ENCODE results near the gene MEF2C.
A peak's percentile ranks its signal among the peaks of the same experiment; 100 is the strongest.

MEF2C gene

GRCh38 chr5:88708682-88709398, 174.1 kb downstream of the MEF2C start:
- DNase-seq, result no peak

- DNase-seq, result no peak
Observed at GRCh38 chr5:88708021-88708420, 175.0 kb downstream of the MEF2C start.

DNA sequence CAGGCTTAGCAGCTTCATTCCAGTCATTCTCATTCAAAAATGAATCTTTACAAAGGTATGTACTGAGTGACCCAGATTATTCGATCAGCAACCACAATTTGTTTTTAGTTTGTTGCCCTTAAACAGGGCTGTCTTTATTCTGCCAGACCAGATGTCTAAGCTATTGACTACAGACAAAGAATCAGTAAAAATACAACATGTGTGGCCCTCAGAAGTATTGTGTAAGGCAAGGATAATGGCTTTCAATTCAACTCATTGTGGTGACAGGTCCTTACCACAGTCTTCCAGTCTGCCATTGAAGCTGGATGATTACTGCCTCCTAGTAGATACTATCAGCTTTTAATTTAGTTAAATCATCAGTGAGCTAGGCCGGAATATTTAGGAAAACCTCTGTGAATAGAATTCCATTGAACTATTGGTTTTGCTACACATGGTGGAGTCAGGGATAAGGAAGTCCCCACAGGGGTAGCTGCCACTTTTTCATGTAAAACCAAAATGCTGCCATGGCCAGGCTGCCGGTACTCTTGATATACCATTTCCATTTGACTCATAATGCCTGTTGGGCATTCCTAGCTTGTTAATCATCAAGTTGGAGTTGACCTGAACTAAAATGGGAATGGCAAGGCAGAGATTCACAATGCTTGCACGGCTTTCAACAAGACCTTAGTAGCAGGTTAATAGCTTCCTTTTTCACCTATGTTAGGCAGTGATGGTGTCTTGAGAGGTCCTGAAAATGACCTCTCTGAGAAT, 175.6 kb downstream of the MEF2C start:
- DNase-seq, result no peak

GRCh38 chr5:88702332-88702731, 180.7 kb downstream of the MEF2C start:
- no peak for DNase-seq

DNA sequence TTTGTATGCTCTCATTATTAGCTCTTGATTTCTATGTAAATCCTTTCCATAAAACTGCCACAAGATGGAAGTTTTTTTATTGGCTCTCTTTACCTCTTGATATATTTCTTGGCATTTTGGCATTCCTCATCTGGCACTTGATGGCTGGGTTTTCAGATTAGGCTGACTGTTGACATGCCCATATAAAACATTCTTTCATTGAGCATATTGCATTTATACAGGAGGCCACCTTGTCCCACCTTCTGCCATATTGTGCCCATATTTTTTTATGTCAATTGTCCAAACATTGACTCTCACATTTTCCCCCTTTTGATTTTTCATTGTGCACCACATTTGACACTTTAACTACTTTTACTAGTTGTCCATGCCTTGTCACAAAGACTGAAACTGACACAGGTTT, 182.9 kb downstream of the MEF2C start:
- no peak for DNase-seq

GRCh38 chr5:88698290-88698689, 184.7 kb downstream of the MEF2C start:
- DNase-seq, result no peak

DNA sequence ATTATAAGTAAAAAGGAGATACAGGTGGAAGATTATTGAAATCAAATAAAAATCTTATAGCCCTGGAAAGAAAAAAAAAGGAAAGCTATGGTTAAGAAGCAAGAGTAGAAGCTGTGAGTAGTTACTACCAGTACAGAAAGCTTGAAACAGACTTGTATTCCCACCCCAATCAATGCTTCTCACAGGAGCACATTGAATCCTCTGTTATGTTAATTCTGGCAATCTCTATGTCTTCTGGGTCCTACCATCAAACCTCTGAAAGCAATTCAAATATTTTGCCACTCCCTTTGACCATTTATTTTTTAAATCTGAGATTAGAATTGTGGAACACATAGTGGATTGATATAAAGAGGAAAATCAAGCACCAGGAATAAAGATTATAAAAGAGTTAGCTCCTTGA, 186.5 kb downstream of the MEF2C start:
- no peak for DNase-seq

DNA sequence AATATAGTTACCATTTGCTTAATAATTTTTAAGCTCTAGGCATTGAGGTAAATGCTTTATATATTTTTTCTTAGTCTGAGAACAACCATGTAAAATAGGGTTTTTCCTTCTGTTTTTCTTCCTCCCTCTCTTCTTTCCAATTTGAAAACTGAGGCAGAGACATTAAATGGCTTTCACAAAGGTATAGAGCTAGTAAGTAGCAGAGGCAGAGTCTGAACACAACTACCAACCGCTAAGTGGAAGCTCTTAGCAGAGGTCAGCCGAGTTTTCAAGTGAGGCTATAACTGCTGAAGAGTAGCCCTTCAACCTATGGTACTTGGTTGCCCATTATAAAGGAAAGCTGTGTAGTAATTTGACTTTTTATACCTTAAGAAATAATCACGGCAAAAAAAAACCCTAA, 187.1 kb downstream of the MEF2C start:
- no peak for DNase-seq

- no peak for DNase-seq
Observed at GRCh38 chr5:88695232-88695631, 187.8 kb downstream of the MEF2C start.

DNA sequence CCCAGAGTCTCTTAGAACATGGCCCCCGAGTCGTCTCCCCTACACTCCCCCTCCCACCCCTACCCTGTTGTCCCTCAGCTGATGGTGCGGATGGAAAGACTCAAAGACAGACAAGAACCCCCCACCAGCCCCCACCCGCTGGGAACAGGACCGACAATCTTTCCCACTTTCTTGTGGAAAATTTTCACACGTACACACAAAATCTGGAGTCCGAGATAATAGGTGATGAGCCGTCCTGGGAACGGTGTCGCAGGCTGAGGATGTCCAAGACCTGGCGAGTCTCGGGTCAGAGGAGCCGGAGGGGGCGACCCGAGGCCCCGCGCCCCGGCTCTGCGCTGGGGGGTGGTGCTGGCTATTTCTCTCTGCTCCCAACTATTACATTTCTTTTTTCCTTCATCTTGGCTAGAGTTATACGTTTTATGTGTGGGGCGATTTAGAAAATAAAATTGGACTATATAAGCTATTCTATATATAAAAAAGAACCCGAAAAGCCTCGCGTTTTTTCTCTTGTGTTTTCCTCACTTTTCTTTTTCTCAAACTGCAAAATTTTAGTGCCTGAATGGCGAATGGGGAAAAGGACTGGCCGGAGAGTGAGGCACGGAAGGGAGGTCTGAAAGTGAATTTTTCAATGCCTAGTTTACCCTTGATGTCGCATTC, 188.8 kb downstream of the MEF2C start:
- no peak for DNase-seq

DNA sequence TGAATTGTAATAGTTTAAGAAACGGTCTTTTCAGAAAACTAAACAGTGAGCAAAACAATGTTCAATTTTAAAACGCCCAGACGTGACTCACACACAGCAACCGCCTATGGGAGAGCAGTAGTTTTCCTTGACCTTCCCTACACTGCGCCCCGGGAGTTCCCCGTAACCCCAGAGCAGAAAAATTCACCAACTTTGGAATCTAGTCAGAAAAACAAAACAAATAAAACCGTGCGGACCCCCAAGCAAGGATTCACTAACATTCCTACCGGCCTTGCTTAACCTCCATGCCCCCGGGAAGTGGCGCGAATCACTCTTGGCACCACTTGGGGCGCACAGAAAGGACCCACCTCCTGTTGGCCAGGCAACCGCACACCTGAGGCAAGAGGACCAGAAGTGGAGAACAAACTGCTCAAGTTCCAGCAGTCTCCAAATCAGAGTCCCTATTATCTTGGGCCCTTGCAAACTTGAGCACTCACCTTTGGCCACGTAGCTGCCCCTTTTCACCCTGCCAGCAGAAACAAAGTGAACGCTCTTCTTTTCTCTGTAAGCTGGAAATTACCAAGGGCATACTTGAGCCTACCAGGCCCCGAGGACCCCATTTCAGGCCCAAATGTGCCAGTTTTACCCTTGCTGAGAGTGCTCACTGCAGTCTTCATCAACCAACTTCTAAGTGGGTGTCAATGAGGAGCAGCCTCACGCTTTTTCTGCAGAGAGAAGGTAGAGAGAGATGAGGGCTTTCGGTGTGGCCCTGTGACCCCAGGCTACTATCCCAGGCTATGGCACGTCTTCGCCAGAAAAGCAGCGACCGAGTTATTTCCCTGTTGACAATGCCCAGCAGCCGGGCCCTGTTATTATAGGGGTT, 189.7 kb downstream of the MEF2C start:
- no peak for DNase-seq

GRCh38 chr5:88691945-88692868, 190.8 kb downstream of the MEF2C start:
- no peak for DNase-seq

GRCh38 chr5:88691230-88691582, 191.8 kb downstream of the MEF2C start:
- DNase-seq, result no peak

DNA sequence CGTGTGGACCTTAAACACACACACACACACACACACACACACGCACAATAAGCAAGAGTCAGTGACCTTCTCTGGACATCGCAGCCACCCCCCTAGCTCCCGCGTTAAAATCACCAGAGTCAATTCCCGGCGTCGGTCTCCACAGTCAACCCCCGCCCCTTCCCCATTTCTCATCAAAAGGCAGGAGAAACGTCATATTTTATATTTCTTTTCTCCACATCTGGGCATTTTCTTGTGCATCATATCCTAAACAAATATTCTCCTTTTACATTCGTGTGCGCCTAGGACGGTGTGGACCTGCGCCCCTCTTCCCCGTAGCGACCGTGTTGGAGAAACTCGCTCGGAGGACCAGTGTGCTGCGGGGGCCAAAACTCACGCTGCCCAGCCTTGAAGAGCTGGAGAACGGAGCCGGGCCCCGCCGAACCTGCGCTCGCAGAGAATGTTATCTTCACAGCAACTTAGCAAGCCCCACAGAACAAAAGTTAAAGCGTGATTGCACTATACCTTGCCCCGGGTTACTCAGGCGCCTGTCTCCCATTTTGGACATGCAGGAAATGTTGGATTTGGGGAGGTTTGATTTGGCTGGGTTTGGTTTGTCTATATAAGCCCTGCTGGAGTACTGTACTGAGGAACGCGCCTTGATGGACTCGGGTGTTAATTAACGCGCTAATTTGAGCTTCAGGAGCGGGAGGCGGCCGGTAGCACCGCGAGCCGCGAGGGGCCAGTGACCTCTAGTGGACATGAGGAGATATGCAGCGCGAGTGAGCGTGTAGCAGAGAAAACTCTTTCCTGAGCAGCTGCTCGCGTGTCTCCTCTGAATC, 192.4 kb downstream of the MEF2C start:
- peak; percentile 70 for DNase-seq

GRCh38 chr5:88689668-88690408, 193.1 kb downstream of the MEF2C start:
- DNase-seq, result no peak

GRCh38 chr5:88688984-88689667, 193.9 kb downstream of the MEF2C start:
- no peak for DNase-seq

DNA sequence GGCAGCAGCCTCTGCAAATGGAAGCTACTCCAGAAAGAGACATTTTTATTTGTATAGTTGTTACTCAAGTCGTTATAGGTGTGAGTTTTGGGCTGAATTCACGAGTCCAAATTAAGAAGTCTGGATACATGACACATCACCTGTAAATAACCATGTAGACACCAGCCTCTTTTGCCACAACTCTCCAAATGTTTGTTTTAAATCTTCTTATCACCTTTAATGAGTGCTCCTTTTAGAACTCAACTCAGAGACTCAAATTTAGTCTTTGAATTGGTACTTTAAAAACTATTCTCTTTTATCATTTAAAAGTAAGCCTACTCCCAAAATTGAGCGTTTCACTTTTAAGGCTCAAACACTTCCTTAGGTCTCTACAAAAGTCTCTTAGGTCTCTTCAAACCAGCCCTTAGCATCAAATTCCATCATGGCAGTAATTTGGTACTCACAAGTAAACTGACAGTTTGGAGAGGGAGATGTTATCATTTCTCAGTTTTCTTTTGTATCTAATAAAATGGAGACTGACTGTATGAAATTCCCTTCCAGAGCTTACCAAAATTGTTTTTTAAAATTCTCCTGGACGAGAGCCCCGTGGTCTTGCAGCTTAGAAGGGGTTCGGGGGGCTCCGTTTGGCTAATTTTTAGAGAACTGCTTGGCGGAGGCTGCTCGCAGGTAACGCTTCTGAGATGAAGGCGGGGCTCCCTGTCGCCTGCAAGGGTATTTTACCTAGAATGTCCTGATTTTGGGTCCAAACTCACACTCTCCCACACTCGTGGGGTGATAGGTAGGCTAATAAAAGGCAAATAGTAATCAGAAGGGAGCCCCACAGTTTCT, 194.6 kb downstream of the MEF2C start:
- DNase-seq, result no peak

GRCh38 chr5:88687373-88687911, 195.5 kb downstream of the MEF2C start:
- DNase-seq, result no peak

GRCh38 chr5:88686726-88687125, 196.3 kb downstream of the MEF2C start:
- no peak for DNase-seq
